HL-60 (cell line): ENCODE data around the gene VSNL1.

ENCODE experiments used
- DNase-seq, 2 experiments: peaks; one replicate each; pipeline ENCODE4 v3.0.0-alpha.2; 2010 to 2020; ENCODE audit warnings: low read depth in 1 of 2, low spot score in 1 of 2
- H3K27ac ChIP-seq: fragments of 250-450 bp; sonication (Bioruptor Pico); replicated peaks from 2 replicates; pipeline ENCODE4 v1.5.1; 2020; ENCODE audit warnings: mild to moderate bottlenecking, moderate library complexity
- H3K27me3 ChIP-seq: fragments of 250-450 bp; sonication (Bioruptor Pico); 2 replicates; pipeline ENCODE4 v1.5.1; 2021; ENCODE audit warnings: mild to moderate bottlenecking, moderate library complexity; ENCODE audit not compliant: insufficient read depth, poor library complexity, severe bottlenecking
- H3K4me3 ChIP-seq: replicated peaks from 2 replicates; pipeline ENCODE4 v1.5.1; 2011; ENCODE audit warnings: mild to moderate bottlenecking, control low read depth, low read length; ENCODE audit not compliant: insufficient read depth
- GABPA ChIP-seq: IDR thresholded peaks from 2 replicates; pipeline ENCODE4 v1.6.1; 2012; ENCODE audit warnings: low read depth
- POLR2AphosphoS5 ChIP-seq: IDR thresholded peaks from 2 replicates; pipeline ENCODE4 v1.6.1; 2012; ENCODE audit warnings: low read depth
- SPI1 ChIP-seq: IDR thresholded peaks from 2 replicates; pipeline ENCODE4 v1.6.1; 2012; ENCODE audit warnings: low read depth, mild to moderate bottlenecking, borderline replicate concordance
- TF ChIP-seq, protein P1 (sequence below): IDR thresholded peaks from 2 replicates; pipeline ENCODE4 v1.6.1; 2012; ENCODE audit warnings: low read depth; ENCODE audit not compliant: insufficient replicate concordance
- TF ChIP-seq, protein P2 (sequence below): IDR thresholded peaks from one replicate; pipeline ENCODE4 v1.5.1; 2011; ENCODE audit warnings: low read length, control low read depth, inconsistent platforms; ENCODE audit not compliant: insufficient read depth

VSNL1 gene

DNA sequence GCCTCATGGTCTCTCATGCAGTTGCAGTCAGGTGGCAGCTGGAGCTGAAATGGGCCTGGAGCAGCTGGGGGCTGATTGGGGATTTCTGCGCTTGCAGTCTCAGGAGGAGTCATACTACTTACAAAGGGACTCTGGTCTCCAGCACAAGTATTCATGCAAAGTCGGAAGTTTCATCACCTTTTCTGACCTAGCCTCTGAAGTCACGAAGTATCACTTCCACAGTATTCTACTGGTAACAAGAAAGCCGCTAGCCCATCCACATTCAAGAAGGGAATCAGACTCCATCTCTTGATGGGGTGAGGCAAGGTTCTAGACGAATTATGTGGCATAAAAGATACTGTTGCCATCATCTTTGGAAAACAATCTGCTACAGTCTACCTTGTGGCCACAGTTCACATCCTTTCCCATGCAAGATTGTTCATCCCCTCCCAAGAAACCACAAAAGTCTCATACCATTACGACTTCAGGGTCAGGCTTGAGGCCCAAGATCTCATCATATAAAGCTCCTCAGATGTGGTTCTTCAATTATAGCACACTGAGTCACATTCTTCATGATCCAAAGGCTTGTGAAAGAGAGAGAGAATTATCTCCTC lies 117.9 kb downstream of the VSNL1 start:
- Histone ChIP-seq H3K27ac (no peak overlapping the region), H3K27me3 (no peaks in the 10 kb centered on the region), H3K4me3 (no peak overlapping the region)
- TF ChIP-seq, protein P1, sequence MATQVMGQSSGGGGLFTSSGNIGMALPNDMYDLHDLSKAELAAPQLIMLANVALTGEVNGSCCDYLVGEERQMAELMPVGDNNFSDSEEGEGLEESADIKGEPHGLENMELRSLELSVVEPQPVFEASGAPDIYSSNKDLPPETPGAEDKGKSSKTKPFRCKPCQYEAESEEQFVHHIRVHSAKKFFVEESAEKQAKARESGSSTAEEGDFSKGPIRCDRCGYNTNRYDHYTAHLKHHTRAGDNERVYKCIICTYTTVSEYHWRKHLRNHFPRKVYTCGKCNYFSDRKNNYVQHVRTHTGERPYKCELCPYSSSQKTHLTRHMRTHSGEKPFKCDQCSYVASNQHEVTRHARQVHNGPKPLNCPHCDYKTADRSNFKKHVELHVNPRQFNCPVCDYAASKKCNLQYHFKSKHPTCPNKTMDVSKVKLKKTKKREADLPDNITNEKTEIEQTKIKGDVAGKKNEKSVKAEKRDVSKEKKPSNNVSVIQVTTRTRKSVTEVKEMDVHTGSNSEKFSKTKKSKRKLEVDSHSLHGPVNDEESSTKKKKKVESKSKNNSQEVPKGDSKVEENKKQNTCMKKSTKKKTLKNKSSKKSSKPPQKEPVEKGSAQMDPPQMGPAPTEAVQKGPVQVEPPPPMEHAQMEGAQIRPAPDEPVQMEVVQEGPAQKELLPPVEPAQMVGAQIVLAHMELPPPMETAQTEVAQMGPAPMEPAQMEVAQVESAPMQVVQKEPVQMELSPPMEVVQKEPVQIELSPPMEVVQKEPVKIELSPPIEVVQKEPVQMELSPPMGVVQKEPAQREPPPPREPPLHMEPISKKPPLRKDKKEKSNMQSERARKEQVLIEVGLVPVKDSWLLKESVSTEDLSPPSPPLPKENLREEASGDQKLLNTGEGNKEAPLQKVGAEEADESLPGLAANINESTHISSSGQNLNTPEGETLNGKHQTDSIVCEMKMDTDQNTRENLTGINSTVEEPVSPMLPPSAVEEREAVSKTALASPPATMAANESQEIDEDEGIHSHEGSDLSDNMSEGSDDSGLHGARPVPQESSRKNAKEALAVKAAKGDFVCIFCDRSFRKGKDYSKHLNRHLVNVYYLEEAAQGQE = no peak
- TF ChIP-seq POLR2AphosphoS5 = no peak
- TF ChIP-seq, protein P2, sequence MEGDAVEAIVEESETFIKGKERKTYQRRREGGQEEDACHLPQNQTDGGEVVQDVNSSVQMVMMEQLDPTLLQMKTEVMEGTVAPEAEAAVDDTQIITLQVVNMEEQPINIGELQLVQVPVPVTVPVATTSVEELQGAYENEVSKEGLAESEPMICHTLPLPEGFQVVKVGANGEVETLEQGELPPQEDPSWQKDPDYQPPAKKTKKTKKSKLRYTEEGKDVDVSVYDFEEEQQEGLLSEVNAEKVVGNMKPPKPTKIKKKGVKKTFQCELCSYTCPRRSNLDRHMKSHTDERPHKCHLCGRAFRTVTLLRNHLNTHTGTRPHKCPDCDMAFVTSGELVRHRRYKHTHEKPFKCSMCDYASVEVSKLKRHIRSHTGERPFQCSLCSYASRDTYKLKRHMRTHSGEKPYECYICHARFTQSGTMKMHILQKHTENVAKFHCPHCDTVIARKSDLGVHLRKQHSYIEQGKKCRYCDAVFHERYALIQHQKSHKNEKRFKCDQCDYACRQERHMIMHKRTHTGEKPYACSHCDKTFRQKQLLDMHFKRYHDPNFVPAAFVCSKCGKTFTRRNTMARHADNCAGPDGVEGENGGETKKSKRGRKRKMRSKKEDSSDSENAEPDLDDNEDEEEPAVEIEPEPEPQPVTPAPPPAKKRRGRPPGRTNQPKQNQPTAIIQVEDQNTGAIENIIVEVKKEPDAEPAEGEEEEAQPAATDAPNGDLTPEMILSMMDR = no peak
- TF ChIP-seq SPI1 = no peak
- TF ChIP-seq GABPA = no peak
- DNase-seq = no peak

DNA sequence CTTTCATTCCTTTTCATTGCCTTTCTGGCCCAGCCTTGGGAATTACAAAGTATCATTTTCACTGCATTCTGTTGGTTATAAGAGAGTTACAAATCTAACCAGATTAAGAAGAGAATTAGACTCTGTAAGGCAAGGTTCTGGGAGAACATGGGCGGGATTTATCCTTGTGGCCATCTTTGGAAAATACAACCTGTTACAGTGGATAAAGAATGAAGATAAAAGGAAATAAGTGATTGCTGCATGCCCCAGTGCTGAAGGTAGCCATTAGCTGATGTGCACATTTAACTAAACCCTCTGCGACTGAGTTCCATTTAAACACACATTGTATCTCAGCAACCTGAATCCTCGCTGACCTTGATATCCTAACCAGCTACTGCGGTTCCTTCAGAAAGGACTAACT lies 119.7 kb downstream of the VSNL1 start:
- H3K27me3 ChIP-seq = no peaks in the 10 kb centered on the region

DNA sequence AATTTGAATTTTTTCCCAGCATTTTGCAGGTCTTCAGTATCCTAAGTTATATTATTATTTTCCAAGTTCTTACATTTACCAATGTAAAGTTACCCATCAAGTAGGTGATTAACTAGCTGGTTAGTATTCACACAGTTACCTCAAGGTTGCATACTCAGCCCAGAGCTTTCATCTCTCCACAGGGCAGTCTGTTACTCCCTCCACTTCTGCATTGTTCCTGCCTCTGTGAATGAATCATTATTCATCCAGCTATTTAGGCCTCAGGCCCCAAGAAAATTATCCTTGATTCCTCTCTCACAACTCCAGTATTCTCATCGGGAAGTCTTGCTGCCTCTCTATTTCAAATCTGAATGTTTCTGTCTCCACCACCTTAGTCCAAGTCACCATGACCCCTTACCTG lies 121.0 kb downstream of the VSNL1 start:
- Histone ChIP-seq H3K4me3 (no peak overlapping the region), H3K27me3 (no peaks in the 10 kb centered on the region), H3K27ac (no peak overlapping the region)
- no peak for DNase-seq
- TF ChIP-seq GABPA (no peak), POLR2AphosphoS5 (no peak), SPI1 (no peak)
- TF ChIP-seq, protein P2 = no peak
- TF ChIP-seq, protein P1 = no peak

More for the DNA sequence above, 119.7 kb downstream of the VSNL1 start:
- DNase-seq = no peak
- H3K27ac ChIP-seq = no peak overlapping the region
- no peak overlapping the region for H3K4me3 ChIP-seq
- TF ChIP-seq, protein P2 = no peak
- TF ChIP-seq, protein P1 = no peak
- TF ChIP-seq POLR2AphosphoS5 = no peak
- TF ChIP-seq SPI1 = no peak
- no peak for TF ChIP-seq GABPA
